Activated naive CD8-positive, alpha-beta T cell treated with anti-CD3 and anti-CD28 coated beads, Interleukin-2, amount 10 ng/mL, durations not matched to agents 7 days and 5 days (primary cell): ENCODE results near the gene CNTFR. TPM values are rescaled to one million over a fixed set of nuclear protein-coding genes. Genes with fewer than 3 reads are reported as not detected.

ENCODE experiments used
- ATAC-seq: fragments of 150-1000 bp; cut with Tn5 transposase; one replicate; pipeline ENCODE4 v1.10.0; 2021; ENCODE audit warnings: low read depth, moderate library complexity
- POLR2A ChIA-PET: fragments of 350-600 bp; sonication (Branson Sonifier 250); formaldehyde crosslinking; loops from one replicate; lab custom pipeline; 2021; ENCODE audit warnings: antibody characterized with exemption; lab: Charles Lee
- DNase-seq: peaks from one replicate; pipeline ENCODE4 v3.0.0; 2021
- H3K27ac Mint-ChIP-seq: one replicate; pipeline ENCODE4 v1.8.0; 2022; ENCODE audit warnings: mild to moderate bottlenecking, mixed read lengths
- H3K27me3 Mint-ChIP-seq: one replicate; pipeline ENCODE4 v1.8.0; 2022; ENCODE audit warnings: mild to moderate bottlenecking, moderate library complexity, mixed read lengths
- H3K36me3 Mint-ChIP-seq: one replicate; pipeline ENCODE4 v1.8.0; 2021; ENCODE audit warnings: mild to moderate bottlenecking, mixed read lengths
- H3K4me1 Mint-ChIP-seq: one replicate; pipeline ENCODE4 v1.8.0; 2021; ENCODE audit warnings: mixed read lengths
- H3K4me3 Mint-ChIP-seq: one replicate; pipeline ENCODE4 v1.8.0; 2022; ENCODE audit warnings: mild to moderate bottlenecking, moderate library complexity, mixed read lengths
- H3K9me3 Mint-ChIP-seq: one replicate; pipeline ENCODE4 v1.8.0; 2021; ENCODE audit warnings: mixed read lengths
- total RNA-seq, 2 experiments: library from RNA; stranded (reverse); gene quantifications; one replicate each; pipeline ENCODE4 v1.2.3, GENCODE V29; 2021

The CNTFR gene
- total RNA-seq, 2 experiments from 2014 or later: not detected

GRCh38 chr9:34557426-34558321, 31.9 kb downstream of the CNTFR start:
- Mint-ChIP-seq H3K9me3 (no peaks in the 10 kb centered on the region), H3K36me3 (no peaks in the 10 kb centered on the region), H3K27ac (no peak overlapping the region), H3K4me3 (no peak overlapping the region), H3K4me1 (no peaks in the 10 kb centered on the region), H3K27me3 (peaks cover 19% of the 10 kb centered on the region)
- POLR2A ChIA-PET: no interaction called here
- DNase-seq: no peak
- ATAC-seq: no peak

DNA sequence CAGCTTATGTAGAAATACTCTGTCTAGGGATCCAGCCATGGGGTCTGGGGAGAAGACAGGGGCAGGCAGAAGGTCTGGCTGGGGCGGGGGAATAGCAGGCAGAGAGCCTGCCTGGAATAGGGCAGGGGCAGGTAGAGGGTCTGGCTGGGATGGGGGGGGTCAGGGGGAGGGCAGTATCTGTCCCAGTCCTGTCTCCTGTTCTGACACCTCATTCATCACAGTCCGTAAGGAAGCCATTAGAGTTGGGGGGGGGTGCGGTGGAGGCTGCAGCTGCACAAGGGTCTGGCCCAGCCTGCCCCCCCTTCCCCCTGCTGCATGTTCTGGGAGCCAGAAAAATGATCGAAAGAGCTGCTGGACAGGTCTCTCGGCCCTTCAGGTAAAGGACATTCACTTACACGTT, 32.6 kb downstream of the CNTFR start:
- ATAC-seq (no peak), DNase-seq (no peak)
- no peaks in the 10 kb centered on the region for H3K9me3 Mint-ChIP-seq
- POLR2A ChIA-PET: no interaction called here
- H3K27me3 Mint-ChIP-seq: peaks cover 18% of the 10 kb centered on the region
- no peak overlapping the region for H3K4me3 Mint-ChIP-seq
- H3K36me3 Mint-ChIP-seq: no peaks in the 10 kb centered on the region
- no peak overlapping the region for H3K27ac Mint-ChIP-seq
- no peaks in the 10 kb centered on the region for H3K4me1 Mint-ChIP-seq

DNA sequence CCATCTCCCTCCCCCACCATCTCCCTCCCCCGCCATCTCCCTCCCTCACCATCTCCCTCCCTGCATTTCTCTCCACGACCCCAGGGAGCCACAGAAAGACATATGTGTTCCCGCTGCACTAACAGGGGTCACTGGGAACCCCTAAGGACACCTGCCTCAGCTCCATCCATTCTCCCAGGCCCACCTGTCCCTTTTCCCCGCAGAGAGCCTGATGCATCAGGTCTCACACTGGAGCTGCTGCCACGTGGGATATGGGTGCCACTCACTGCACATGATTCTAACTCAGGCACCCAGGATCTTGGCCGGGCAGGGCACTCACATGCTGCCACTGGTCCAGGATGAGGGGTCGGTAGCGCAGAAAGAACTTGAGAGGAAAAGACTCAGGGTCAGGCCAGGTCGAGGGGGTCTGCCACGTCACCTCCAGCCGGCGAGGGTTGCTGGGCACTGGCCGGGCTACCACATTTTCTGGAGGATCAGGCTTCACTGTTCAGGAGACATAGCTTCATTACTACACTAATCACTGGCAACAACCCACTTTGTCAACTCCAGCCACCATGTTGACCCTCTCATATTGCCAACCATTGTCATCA, 33.5 kb downstream of the CNTFR start:
- Mint-ChIP-seq H3K9me3 (no peaks in the 10 kb centered on the region), H3K4me3 (no peak overlapping the region), H3K36me3 (no peaks in the 10 kb centered on the region), H3K27ac (no peak overlapping the region), H3K4me1 (no peaks in the 10 kb centered on the region), H3K27me3 (peaks cover 14% of the 10 kb centered on the region)
- DNase-seq (no peak), ATAC-seq (no peak)
- POLR2A ChIA-PET: interaction anchor here (0.6 kb wide), 1 partner anchor 171 kb away, joined by 6 read pairs; no protein-coding TSS in a partner anchor

- Mint-ChIP-seq H3K4me3 (no peak overlapping the region), H3K36me3 (no peaks in the 10 kb centered on the region), H3K9me3 (no peaks in the 10 kb centered on the region), H3K27me3 (peaks cover 13% of the 10 kb centered on the region), H3K27ac (no peak overlapping the region), H3K4me1 (no peaks in the 10 kb centered on the region)
- POLR2A ChIA-PET: no interaction called here
- ATAC-seq (no peak), DNase-seq (no peak)
Observed at GRCh38 chr9:34555500-34555899, 34.0 kb downstream of the CNTFR start.

DNA sequence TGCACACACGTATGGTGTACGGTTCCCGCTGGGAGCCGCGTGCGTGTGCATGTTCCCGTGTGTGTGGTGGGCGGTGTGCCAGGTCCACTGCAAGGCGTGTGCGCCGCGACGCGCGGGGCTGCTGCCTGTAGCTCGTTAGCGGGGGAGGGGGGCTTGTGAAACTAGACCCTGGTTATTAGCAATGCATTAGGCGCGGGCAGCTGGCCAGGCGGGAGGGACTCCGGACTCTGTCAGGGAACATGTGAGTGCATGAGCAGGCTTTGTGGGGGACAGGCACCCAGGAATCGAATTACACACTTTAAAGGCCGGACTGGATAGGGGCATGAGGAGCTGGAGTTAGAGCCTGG, 34.5 kb downstream of the CNTFR start:
- H3K4me3 Mint-ChIP-seq: no peak overlapping the region
- POLR2A ChIA-PET: no interaction called here
- ATAC-seq (no peak), DNase-seq (no peak)
- peaks cover 9% of the 10 kb centered on the region for H3K27me3 Mint-ChIP-seq
- no peaks in the 10 kb centered on the region for H3K4me1 Mint-ChIP-seq
- no peaks in the 10 kb centered on the region for H3K36me3 Mint-ChIP-seq
- no peaks in the 10 kb centered on the region for H3K9me3 Mint-ChIP-seq
- H3K27ac Mint-ChIP-seq: no peak overlapping the region

DNA sequence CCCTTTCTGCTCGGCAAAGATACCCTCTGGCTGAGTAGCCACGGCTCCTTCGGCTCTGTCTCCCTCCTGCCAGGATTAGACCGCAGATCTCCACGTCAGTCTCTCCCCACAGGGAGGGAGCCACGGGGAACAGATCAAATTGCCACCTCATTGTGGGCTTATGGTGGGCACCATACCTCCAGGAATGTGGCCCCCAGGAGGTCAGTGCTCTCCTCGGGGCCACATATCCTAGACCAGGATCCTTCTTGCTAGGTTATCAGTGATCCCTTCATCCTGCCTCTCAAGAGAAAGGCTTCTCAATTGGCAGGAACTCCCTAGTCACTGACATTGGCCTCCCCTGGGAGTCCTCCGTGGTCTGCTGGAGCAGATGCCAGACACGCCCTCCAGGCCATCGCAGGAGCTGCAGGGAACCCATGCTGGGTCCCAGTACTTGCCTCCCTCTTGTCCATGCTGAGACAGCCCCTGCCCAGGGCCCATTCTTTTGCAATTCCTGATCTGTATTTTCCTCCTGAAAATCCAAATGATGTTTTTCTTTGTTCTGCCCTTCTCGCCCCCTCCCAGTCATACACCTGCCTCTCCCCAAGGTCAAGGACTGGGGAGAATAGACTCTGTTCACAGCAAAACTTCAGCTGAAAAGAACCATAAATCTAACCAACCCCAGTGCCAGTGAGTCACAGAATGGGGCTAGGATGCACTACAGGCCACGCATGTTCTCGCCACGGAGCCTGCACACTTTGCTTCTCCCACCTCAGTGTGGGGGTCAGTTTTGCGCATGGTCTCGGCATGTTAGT, 35.1 kb downstream of the CNTFR start:
- no peaks in the 10 kb centered on the region for H3K9me3 Mint-ChIP-seq
- no peak for ATAC-seq
- H3K36me3 Mint-ChIP-seq: no peaks in the 10 kb centered on the region
- no peaks in the 10 kb centered on the region for H3K4me1 Mint-ChIP-seq
- no peak overlapping the region for H3K4me3 Mint-ChIP-seq
- peak; percentile 5 for DNase-seq
- no peak overlapping the region for H3K27ac Mint-ChIP-seq
- POLR2A ChIA-PET: no interaction called here
- peaks cover 9% of the 10 kb centered on the region for H3K27me3 Mint-ChIP-seq

- Mint-ChIP-seq H3K36me3 (no peaks in the 10 kb centered on the region), H3K27ac (no peak overlapping the region), H3K4me3 (no peak overlapping the region), H3K27me3 (peaks cover 5% of the 10 kb centered on the region), H3K4me1 (no peaks in the 10 kb centered on the region), H3K9me3 (no peaks in the 10 kb centered on the region)
- POLR2A ChIA-PET: no interaction called here
- ATAC-seq (no peak), DNase-seq (peak; percentile 26)
Observed at GRCh38 chr9:34553511-34554021, 36.0 kb downstream of the CNTFR start.

DNA sequence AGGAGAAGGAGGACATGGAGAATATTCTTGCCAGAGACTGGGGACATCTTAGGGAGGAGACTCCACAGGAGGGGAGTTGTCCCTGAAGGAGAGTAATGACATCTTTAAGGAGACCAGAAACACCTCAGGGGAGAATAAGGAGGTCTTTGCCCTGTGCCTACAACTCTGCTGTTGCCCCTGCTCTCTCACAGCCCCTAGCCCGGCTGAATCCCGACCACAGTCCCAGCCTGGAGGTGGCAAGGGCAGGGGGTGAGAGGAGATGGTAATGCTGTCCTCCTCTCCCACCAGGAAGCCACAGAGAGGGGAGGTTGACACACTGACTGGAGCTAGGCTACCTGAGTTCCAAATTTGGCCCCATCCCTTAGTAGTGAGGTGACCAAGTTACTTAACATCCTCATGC, 36.5 kb downstream of the CNTFR start:
- POLR2A ChIA-PET: no interaction called here

GRCh38 chr9:34552606-34552981, 36.9 kb downstream of the CNTFR start:
- POLR2A ChIA-PET: no interaction called here
- peak; percentile 22 for DNase-seq
- Mint-ChIP-seq H3K4me1 (no peaks in the 10 kb centered on the region), H3K27ac (no peak overlapping the region), H3K9me3 (no peaks in the 10 kb centered on the region), H3K36me3 (no peaks in the 10 kb centered on the region), H3K4me3 (no peak overlapping the region), H3K27me3 (peaks cover 4% of the 10 kb centered on the region)
- ATAC-seq: no peak

More for the DNA sequence above, 36.5 kb downstream of the CNTFR start:
- DNase-seq: peak; percentile 2
- Mint-ChIP-seq H3K9me3 (no peaks in the 10 kb centered on the region), H3K36me3 (no peaks in the 10 kb centered on the region), H3K27ac (no peak overlapping the region), H3K4me1 (no peaks in the 10 kb centered on the region), H3K4me3 (no peak overlapping the region), H3K27me3 (peaks cover 5% of the 10 kb centered on the region)
- no peak for ATAC-seq

DNA sequence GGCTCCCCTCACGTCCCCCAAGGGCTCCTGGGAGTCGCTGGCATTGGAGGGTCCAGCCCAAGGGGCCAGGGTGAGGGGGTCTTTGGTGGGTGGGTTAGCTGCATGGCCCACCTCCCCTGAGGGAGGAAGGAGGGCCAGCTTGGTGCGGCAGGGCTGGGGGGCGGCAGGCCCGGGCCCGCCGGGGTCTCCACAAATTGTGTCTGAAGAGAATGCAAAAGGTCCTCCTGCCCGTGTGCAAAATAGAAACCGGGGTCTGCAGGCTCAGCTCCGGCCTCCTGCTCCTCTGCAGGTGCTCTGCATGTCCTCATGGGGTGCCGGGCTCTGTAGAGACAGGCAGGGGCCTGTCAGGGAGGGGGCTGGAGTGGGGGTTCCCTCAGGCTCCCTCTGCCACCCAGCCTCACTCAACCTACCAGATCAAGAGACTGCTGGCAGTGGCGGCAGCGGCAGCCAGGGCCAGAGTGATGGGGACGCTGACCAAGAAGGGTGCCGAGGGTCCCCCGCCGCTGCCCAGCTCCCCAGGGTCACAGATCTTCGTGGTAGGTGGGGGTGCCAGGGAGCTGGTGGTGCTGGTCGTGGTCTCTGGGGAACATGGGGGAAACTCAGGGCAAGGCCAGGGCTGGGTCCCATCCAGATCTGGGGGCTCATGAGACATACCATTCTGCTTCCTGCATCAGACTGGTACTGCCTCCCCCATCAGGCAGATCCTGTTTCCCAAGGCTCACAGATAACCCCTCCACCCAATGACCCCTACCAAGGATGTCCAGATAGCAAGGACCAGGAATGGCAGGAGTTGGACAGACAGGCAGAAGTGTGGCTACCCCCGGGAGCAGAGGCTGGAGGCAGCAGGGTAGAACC, 37.5 kb downstream of the CNTFR start:
- Mint-ChIP-seq H3K4me1 (no peaks in the 10 kb centered on the region), H3K36me3 (no peaks in the 10 kb centered on the region), H3K9me3 (no peaks in the 10 kb centered on the region), H3K27ac (no peak overlapping the region), H3K4me3 (no peak overlapping the region), H3K27me3 (peaks cover under 1% of the 10 kb centered on the region)
- peak; percentile 24 for DNase-seq
- no peak for ATAC-seq
- POLR2A ChIA-PET: no interaction called here

DNA sequence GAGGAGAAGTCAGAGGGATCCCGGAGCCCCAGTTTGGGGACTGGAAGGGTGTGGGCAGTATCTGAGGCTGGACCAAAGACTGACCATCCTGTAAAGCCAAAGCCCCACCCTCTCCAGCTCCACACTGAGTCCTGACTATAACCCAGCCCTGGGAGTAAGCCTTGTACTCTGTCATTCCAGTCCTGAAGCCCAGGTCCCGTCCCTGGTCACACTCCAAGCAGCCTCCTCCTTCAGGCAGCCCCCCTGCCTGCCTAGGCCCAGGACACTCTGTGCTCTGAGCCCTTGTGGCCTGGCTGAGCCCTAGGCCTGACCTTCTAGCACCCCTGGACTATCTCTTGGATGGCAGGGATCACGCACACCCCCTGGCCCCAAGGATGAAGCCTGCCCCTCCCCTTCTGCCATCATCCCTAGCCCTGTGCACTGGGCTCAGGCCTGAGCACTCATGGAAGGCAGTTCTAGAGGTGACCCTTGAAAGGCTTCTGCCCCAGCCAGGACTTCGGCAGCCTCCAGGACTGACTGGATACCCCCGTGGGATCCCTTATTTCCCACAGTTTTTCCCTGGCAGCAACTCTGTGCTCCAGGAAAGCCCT, 38.7 kb downstream of the CNTFR start:
- no peak for DNase-seq
- no peaks in the 10 kb centered on the region for H3K9me3 Mint-ChIP-seq
- ATAC-seq: no peak

DNA sequence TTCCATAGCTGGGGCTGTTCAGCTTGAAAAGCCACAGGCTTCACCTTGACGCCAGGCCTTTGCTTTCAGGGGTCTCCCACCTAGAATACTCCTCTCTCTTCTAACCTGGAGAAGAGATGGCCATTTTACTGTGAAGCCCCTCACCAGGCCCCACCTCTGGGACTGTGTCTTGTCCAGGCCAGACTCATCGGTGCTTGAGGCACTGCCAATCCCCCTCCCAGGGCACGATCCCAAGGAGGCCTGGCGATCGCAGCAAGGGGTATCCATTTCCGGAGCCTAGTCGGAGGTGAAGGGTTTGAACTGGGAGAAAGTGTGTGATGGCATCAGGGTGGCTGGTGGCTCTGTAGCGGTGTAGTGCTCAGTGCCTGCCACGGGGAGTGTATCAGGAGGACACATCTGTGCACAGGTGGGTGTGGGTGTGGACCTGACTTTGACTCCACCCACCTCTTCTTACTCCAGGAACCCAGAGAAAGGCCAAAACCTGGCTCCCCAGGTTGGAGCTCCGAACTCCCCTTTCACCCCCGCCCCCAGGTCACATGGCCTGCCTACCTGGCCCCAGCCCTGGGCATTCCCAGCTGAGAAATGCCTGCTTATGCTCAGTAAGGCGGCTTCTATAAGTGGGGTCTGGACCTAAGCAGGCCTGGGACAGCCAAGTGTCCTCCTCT, 39.4 kb downstream of the CNTFR start:
- Mint-ChIP-seq H3K27me3 (peaks cover 2% of the 10 kb centered on the region), H3K4me1 (no peaks in the 10 kb centered on the region), H3K36me3 (no peaks in the 10 kb centered on the region), H3K27ac (no peak overlapping the region), H3K9me3 (no peaks in the 10 kb centered on the region), H3K4me3 (no peak overlapping the region)
- ATAC-seq (no peak), DNase-seq (no peak)
- POLR2A ChIA-PET: no interaction called here

More for the DNA sequence above, 38.7 kb downstream of the CNTFR start:
- POLR2A ChIA-PET: no interaction called here
- Mint-ChIP-seq H3K4me1 (no peaks in the 10 kb centered on the region), H3K27me3 (peaks cover 2% of the 10 kb centered on the region), H3K4me3 (no peak overlapping the region), H3K27ac (no peak overlapping the region), H3K36me3 (no peaks in the 10 kb centered on the region)
